GM18520 (cell line): ENCODE results near the gene DMC1.
"Not testable (repeated sequence)": the region's sequence is repeated elsewhere in the genome, so short reads cannot be mapped to it uniquely, and the experiment has no call there.

Source experiments
- ATAC-seq: cut with Tn5 transposase; IDR thresholded peaks from one replicate; pipeline ENCODE4 v1.9.1; 2021; ENCODE audit not compliant: unreplicated experiment

The DMC1 gene

GRCh38 chr22:38569972-38570778, at the start of gene DMC1:
TSS of gene DMC1 (minus strand) at chr22:38570183. CDS start at chr22:38568256, 1,927 bp downstream.
- no peak for ATAC-seq

GRCh38 chr22:38618682-38619081, 48.7 kb upstream of the DMC1 start:
- no peak for ATAC-seq

- ATAC-seq = no peak
These were observed 48.3 kb upstream of the DMC1 start for GRCh38 chr22:38618258-38618657.

GRCh38 chr22:38615064-38615405, 45.1 kb upstream of the DMC1 start:
- not testable (repeated sequence) for ATAC-seq

- ATAC-seq = no peak
These were observed 44.5 kb upstream of the DMC1 start for GRCh38 chr22:38614332-38615063.

GRCh38 chr22:38613588-38613987, 43.6 kb upstream of the DMC1 start:
- ATAC-seq = no peak

- ATAC-seq = no peak
These were observed 42.4 kb upstream of the DMC1 start for GRCh38 chr22:38612217-38613006.

GRCh38 chr22:38611559-38611958, 41.6 kb upstream of the DMC1 start:
- ATAC-seq = no peak

GRCh38 chr22:38610234-38610633, 40.3 kb upstream of the DMC1 start:
- ATAC-seq = no peak

- ATAC-seq = no peak
These were observed 39.2 kb upstream of the DMC1 start for GRCh38 chr22:38608992-38609750.

- ATAC-seq = no peak
These were observed 37.7 kb upstream of the DMC1 start for GRCh38 chr22:38607680-38608079.

GRCh38 chr22:38602166-38602565, 32.2 kb upstream of the DMC1 start:
- no peak for ATAC-seq

GRCh38 chr22:38601221-38601764, 31.3 kb upstream of the DMC1 start:
- ATAC-seq = no peak

- ATAC-seq = no peak
These were observed 29.5 kb upstream of the DMC1 start for GRCh38 chr22:38599466-38599865.

GRCh38 chr22:38582923-38583322, 12.9 kb upstream of the DMC1 start:
- ATAC-seq = not testable (repeated sequence)

- no peak for ATAC-seq
These were observed 8.5 kb upstream of the DMC1 start for GRCh38 chr22:38578505-38578904.

GRCh38 chr22:38572065-38572464, 2.1 kb upstream of the DMC1 start:
- ATAC-seq = no peak

- ATAC-seq = no peak
These were observed 889 bp upstream of the DMC1 start for GRCh38 chr22:38570779-38571364.

- no peak for ATAC-seq
These were observed 607 bp downstream of the DMC1 start for GRCh38 chr22:38569181-38569971.
